Tibial artery (tissue), 4 donors: Measurements from ENCODE around the gene S100A12.

Experiments
- DNase-seq, 2 donors: peaks; one replicate each; pipeline ENCODE4 v3.0.0-alpha.2; 2019
- H3K27ac ChIP-seq, 2 donors: fragments of 200-600 bp; sonication (generic) in 1 of 2; 1 replicate in 1 of 2; 2 replicates in 1 of 2; pipeline ENCODE4 v1.5.1; 2018 to 2019; ENCODE audit warnings: mild to moderate bottlenecking in 1 of 2
- H3K27me3 ChIP-seq, 2 donors: fragments of 200-600 bp; sonication (generic) in 1 of 2; one replicate each; pipeline versions ENCODE4 v1.5.1 to v1.6.0; 2016 to 2019
- H3K36me3 ChIP-seq, 3 donors: fragments of 200-600 bp; sonication (generic) in 2 of 3; one replicate each; pipeline ENCODE4 v1.5.1; 2016 to 2019; ENCODE audit warnings: mild to moderate bottlenecking in 2 of 3
- H3K4me1 ChIP-seq, 4 donors: fragments of 200-600 bp; sonication (generic) in 2 of 4; 1 replicate in 3 of 4; 2 replicates in 1 of 4; pipeline ENCODE4 v1.5.1; 2016 to 2019
- H3K4me3 ChIP-seq, 2 donors: fragments of 200-600 bp; sonication (generic) in 1 of 2; 1 replicate in 1 of 2; 2 replicates in 1 of 2; pipeline ENCODE4 v1.5.1; 2018 to 2019; ENCODE audit warnings: mild to moderate bottlenecking in 2 of 2
- H3K9me3 ChIP-seq, 3 donors: fragments of 200-600 bp; sonication (generic) in 1 of 3; one replicate each; pipeline ENCODE4 v1.5.1; 2016 to 2019
- intact Hi-C: fragments of 100-400 bp; cut with DNase I; formaldehyde crosslinking; loops from one replicate; pipeline ENCODE4 v1.15.0; 2023; ENCODE audit warnings: low total_unique reads
- TF ChIP-seq, protein P1 (sequence below), 2 experiments: fragments of 200-600 bp in 1 of 2; fragments of 450-650 bp in 1 of 2; IDR thresholded peaks; one replicate each; pipeline ENCODE4 v1.5.1; 2017 to 2019; ENCODE audit warnings: antibody characterized with exemption in 2 of 2, mild to moderate bottlenecking in 1 of 2, moderate library complexity in 1 of 2

Gene S100A12

DNA sequence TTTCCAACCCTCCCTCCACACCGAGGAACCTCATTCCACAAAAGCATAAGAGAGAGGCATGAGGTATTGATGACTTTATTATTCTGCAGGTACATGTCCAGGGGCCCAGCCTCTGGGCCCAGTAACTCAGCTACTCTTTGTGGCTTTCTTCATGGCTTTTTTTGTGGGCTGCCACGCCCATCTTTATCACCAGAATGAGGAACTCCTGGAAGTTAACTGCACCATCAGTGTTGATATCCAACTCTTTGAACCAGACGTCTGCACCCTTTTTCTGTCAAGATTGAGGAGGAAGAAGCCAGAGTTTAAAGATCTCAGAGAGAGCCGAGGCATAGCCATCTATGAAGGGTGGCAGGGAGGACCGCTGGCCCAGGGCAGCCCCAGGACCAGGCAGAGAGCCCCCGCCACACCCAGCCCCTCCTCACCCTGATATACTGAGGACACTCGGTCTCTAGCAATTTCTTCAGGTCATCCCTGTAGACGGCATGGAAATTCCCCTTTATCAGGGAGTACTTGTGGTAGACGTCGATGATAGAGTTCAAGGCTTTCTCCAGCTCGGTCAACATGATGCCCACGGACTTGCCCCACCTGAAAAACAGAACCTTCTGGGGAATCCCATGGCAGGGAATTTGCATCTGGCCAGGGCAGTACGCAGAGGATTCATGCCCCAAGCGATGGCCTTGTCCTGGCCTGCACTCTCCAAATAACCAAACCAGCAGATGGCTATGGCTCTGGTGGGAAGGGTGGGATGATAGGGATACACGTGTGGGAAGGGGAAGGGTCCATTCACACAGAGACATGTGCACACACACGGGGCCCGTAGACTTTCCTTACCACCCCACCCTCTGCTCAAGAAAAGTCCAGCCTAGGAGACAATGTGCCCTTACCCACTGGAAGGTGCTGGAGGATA lies 14.8 kb upstream of the S100A12 start:
- Histone ChIP-seq H3K36me3 (no peaks in the 10 kb centered on the region), H3K4me3 (no peak overlapping the region), H3K9me3 (no peaks in the 10 kb centered on the region), H3K27me3 (peaks cover 0 to 8% of the 10 kb centered on the region in 2 donors), H3K4me1 (no peaks in the 10 kb centered on the region), H3K27ac (no peak overlapping the region)
- peak in 1 of 2 donors; percentile 24 for DNase-seq
- TF ChIP-seq, protein P1, sequence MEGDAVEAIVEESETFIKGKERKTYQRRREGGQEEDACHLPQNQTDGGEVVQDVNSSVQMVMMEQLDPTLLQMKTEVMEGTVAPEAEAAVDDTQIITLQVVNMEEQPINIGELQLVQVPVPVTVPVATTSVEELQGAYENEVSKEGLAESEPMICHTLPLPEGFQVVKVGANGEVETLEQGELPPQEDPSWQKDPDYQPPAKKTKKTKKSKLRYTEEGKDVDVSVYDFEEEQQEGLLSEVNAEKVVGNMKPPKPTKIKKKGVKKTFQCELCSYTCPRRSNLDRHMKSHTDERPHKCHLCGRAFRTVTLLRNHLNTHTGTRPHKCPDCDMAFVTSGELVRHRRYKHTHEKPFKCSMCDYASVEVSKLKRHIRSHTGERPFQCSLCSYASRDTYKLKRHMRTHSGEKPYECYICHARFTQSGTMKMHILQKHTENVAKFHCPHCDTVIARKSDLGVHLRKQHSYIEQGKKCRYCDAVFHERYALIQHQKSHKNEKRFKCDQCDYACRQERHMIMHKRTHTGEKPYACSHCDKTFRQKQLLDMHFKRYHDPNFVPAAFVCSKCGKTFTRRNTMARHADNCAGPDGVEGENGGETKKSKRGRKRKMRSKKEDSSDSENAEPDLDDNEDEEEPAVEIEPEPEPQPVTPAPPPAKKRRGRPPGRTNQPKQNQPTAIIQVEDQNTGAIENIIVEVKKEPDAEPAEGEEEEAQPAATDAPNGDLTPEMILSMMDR (IDR thresholded peaks at IDR 0.05): no peak
- intact Hi-C loops: no loop called here

GRCh38 chr1:153389401-153389800 lies 14.0 kb upstream of the S100A12 start:
- no peak for DNase-seq
- peaks cover 0 to 8% of the 10 kb centered on the region in 2 donors for H3K27me3 ChIP-seq
- no peak overlapping the region for H3K27ac ChIP-seq
- H3K36me3 ChIP-seq: no peaks in the 10 kb centered on the region
- intact Hi-C loops: no loop called here
- TF ChIP-seq, protein P1 (IDR thresholded peaks at IDR 0.05): no peak
- no peaks in the 10 kb centered on the region for H3K9me3 ChIP-seq
- no peaks in the 10 kb centered on the region for H3K4me1 ChIP-seq
- H3K4me3 ChIP-seq: no peak overlapping the region

DNA sequence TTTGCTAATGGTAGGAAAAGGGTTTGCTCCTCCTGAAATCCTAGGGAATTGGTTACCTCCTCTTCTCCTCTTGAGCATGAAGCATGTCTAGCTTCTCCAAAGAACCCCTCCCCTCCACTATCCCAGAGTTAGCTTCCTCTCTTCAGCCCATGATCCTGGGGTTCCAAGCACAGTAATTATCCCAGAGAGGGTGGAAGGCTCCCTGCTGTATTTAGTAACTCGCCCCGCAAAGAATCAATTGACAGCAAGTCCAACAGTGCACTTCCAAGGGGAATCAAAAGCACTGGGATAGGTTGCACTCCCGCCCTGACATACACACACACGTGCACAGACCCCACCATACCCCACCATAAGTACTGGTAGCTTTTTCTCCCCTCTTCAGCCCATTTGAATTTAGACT lies 12.4 kb upstream of the S100A12 start:
- no peak overlapping the region for H3K4me3 ChIP-seq
- H3K9me3 ChIP-seq: peaks cover 0 to 2% (median 0%) of the 10 kb centered on the region in 3 donors
- DNase-seq: peak in 1 of 2 donors; percentile 19
- no peaks in the 10 kb centered on the region for H3K36me3 ChIP-seq
- no peaks in the 10 kb centered on the region for H3K4me1 ChIP-seq
- peaks cover 0 to 8% of the 10 kb centered on the region in 2 donors for H3K27me3 ChIP-seq
- intact Hi-C loops: no loop called here
- no peak overlapping the region for H3K27ac ChIP-seq
- TF ChIP-seq, protein P1 (IDR thresholded peaks at IDR 0.05): no peak

DNA sequence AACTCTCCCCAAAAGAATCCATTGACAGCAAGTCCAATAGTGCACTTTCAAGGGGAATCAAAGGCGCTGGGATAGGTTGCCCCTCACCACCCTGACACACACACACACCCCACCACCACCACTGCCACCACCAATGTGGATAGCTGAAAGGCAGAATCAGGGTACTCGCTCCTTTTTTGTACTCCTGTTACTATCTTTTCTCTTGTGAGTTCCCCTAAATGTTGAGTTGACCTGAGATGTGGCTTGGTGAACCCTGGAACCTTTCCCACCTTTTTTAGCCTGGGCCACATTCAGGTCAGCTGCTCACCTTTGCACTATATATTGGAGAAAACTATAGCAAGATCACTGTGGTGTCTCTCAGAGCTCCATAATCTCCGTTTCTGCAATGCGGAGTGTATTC lies 11.6 kb upstream of the S100A12 start:
- peaks cover 0 to 8% of the 10 kb centered on the region in 2 donors for H3K27me3 ChIP-seq
- H3K9me3 ChIP-seq: peaks cover 0 to 10% (median 0%) of the 10 kb centered on the region in 3 donors
- DNase-seq: no peak
- TF ChIP-seq, protein P1 (IDR thresholded peaks at IDR 0.05): no peak
- H3K27ac ChIP-seq: no peak overlapping the region
- no peaks in the 10 kb centered on the region for H3K36me3 ChIP-seq
- H3K4me3 ChIP-seq: no peak overlapping the region
- no peaks in the 10 kb centered on the region for H3K4me1 ChIP-seq
- intact Hi-C loops: no loop called here

DNA sequence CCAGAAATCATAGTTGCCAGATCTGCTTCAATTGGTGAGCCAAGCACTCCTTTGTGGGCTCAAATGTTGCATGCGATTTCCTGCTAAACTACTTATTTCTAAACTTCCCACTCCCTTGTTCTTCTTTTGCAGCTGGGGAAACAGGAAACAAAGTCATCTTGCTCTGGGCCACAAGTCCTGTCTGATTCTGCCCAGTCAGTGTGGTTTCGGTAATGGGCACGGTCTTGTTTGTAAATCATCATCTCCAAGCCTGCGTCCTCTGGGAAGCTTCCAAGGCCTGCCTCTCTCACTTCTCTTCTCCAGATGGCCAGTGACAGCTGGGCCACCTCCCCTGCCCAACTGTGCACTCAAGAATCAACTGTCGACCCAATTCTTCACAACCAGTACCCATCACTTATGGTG lies 11.1 kb upstream of the S100A12 start:
- H3K4me3 ChIP-seq: no peak overlapping the region
- peaks cover 0 to 14% (median 3%) of the 10 kb centered on the region in 3 donors for H3K9me3 ChIP-seq
- TF ChIP-seq, protein P1 (IDR thresholded peaks at IDR 0.05): no peak
- H3K27me3 ChIP-seq: peaks cover 0 to 8% of the 10 kb centered on the region in 2 donors
- no peaks in the 10 kb centered on the region for H3K36me3 ChIP-seq
- peak; percentile 76 to 77 for DNase-seq
- no peak overlapping the region for H3K27ac ChIP-seq
- intact Hi-C loops: no loop called here
- H3K4me1 ChIP-seq: no peaks in the 10 kb centered on the region
